Fibroblast of the aortic adventitia (primary cell): ENCODE results near the gene GLI3. TPM values are rescaled to one million over a fixed set of nuclear protein-coding genes. Genes with fewer than 3 reads are reported as not detected.

ENCODE experiments used
- DNase-seq: peaks from one replicate; pipeline ENCODE4 v3.0.0-alpha.2; 2010; ENCODE audit warnings: low read depth
- H3K4me3 ChIP-seq: 2 replicates; pipeline ENCODE4 v1.5.1; 2011; ENCODE audit warnings: low read depth, mild to moderate bottlenecking, control low read depth, low read length, moderate library complexity
- CTCF ChIP-seq: IDR thresholded peaks from 2 replicates; pipeline ENCODE4 v1.5.1; 2011; ENCODE audit warnings: mild to moderate bottlenecking, low read length, control low read depth, inconsistent platforms; ENCODE audit not compliant: insufficient read depth
- total RNA-seq: library from RNA; depleted of rRNA; stranded (reverse); fragments of >200 nt; gene quantifications from 2 replicates; pipeline ENCODE4 v1.2.3, GENCODE V29; 2012; ENCODE audit warnings: low replicate concordance

Gene GLI3
- total RNA-seq, 1 donor, result 7.0 TPM

- no peak overlapping the region for H3K4me3 ChIP-seq
- no peak for TF ChIP-seq CTCF
- peak; percentile 58 for DNase-seq
These were observed 133.6 kb downstream of the GLI3 start for GRCh38 chr7:42103456-42103855.

GRCh38 chr7:42103020-42103419, 134.0 kb downstream of the GLI3 start:
- no peak for TF ChIP-seq CTCF
- DNase-seq, result no peak
- H3K4me3 ChIP-seq, result no peak overlapping the region

- DNase-seq, result no peak
- TF ChIP-seq CTCF, result no peak
These were observed 134.7 kb downstream of the GLI3 start for GRCh38 chr7:42102301-42102700.

GRCh38 chr7:42100156-42100508, 136.9 kb downstream of the GLI3 start:
- no peak overlapping the region for H3K4me3 ChIP-seq
- DNase-seq, result no peak
- no peak for TF ChIP-seq CTCF

More at GRCh38 chr7:42102301-42102700, 134.7 kb downstream of the GLI3 start:
- H3K4me3 ChIP-seq, result no peak overlapping the region

- no peak for DNase-seq
- TF ChIP-seq CTCF, result no peak
These were observed 137.4 kb downstream of the GLI3 start for GRCh38 chr7:42099470-42100155.

GRCh38 chr7:42099066-42099465, 137.9 kb downstream of the GLI3 start:
- no peak for TF ChIP-seq CTCF
- H3K4me3 ChIP-seq, result no peak overlapping the region
- DNase-seq, result no peak

More at GRCh38 chr7:42099470-42100155, 137.4 kb downstream of the GLI3 start:
- no peak overlapping the region for H3K4me3 ChIP-seq

GRCh38 chr7:42097752-42098151, 139.3 kb downstream of the GLI3 start:
- H3K4me3 ChIP-seq, result no peak overlapping the region
- DNase-seq, result peak; percentile 78
- peak; percentile 40 for TF ChIP-seq CTCF
